NCI-H774 (cell line): ENCODE measurements around the gene ENTPD8.
"Not testable (repeated sequence)": the region's sequence is repeated elsewhere in the genome, so short reads cannot be mapped to it uniquely, and the experiment has no call there.

Experiments
- DNase-seq: peaks from one replicate; lab custom pipeline; 2025; lab: John Stamatoyannopoulos, UW

The ENTPD8 gene

DNA sequence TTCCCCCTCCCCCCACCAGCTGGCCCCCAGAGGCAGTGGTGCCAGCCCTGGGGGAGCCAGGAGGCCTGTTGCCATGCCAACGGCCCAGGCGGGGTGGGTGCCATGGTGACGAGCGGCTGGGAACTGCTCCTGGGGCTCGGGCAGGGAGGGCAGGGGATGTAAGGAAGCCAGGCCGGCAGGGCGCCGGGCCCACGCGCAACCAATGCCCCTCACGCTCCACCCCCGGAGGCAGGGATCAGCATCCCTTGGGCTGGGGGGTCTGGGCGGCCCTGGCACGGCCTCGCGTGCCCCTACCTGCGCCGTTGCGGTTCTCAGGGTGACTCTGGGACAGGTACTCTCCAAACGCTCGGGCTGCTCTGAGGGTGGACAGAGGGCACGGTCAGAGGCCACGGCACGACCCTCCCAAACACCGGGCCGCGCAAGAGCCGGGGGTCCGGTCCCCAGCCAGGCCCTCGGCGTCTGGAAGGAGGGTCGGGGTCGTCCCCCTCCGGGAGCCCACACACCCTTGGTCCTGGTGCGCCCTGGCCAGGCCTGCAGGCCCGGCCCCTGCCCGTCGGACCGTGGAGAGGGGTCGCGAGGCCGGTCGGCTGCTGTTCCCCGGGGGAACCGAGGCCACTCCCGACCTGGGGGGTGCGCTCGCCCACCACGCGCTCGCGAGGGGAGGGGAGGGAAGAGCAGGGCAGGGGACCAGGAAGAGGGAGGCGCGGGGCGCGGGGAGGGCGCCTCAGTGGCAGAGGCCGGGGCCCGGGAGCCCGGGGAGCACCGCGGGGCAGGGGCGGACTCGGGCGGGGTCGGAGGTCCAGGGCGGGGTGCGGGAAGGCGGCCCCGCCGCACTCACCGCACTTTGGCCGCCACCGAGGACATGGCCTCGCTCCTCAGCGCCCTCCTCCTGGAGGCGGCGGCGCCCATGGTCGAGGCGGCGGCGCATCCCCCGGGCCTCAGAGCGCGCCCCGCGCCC is 17.3 kb upstream of the ENTPD8 start:
- no peak for DNase-seq

DNA sequence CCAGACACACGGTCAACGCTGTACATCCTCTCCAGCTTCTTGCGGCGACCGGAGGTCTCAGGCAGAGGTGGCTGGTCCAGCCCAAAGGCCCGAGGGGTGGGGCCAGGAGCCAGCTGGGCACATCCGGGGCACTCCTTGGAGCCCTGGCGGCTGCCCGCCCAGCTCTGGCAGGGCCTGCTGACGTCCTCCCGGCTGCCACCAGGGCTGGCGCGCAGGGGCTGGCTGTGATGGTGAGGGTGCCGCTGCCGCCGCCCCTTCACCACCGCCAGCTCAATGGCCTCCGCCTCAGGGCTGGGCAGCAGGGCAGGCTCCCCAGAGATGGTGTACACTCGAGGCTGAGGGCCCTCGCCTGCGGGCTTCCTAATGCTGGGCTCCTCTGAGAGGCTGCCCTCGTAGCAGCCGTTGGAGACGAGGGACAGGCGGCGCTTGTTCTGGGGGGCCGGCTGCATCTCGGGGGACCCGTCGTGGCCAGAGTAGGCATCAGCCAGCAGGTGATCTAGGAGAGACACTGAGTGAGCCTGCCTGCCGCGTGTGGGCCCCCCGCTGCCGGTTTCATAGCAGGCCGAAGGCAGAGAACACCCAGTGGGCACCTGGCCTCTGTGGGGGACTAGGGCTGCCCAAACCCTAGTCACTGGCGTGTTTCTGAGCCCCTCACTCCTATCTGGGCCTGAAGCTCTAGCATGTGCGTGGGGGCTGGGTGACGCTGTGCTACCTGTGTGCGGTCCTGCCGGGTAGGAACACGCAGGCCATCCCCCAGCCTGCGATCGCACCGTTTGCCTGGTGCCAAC is 16.4 kb upstream of the ENTPD8 start:
- no peak for DNase-seq

DNA sequence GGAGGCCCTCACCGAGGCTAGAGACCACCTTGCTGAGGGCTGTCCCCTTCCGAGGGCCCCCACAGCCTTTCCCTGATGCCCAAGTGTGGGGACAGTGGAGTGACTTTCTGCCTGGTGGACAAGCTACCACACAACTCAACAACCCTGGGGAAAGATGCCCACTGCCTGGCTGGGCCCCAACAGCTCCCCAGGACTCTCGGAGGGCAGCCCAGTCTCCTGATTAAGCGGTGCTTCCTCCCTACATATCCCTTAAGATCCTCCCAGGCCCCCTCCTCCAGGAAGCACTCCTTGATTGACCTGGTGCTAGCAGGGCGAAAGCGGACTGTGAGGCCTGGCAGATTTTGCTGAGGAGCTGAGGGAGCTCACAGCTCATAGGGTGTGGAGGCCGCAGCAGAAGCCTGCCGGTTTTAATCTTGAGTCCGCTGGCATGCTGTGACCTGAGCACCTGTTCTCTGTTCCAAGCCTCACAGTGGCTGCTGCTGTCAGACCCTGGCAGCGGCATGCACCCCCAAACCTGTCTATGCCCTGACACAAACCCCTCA is 15.8 kb upstream of the ENTPD8 start:
- DNase-seq: no peak

DNA sequence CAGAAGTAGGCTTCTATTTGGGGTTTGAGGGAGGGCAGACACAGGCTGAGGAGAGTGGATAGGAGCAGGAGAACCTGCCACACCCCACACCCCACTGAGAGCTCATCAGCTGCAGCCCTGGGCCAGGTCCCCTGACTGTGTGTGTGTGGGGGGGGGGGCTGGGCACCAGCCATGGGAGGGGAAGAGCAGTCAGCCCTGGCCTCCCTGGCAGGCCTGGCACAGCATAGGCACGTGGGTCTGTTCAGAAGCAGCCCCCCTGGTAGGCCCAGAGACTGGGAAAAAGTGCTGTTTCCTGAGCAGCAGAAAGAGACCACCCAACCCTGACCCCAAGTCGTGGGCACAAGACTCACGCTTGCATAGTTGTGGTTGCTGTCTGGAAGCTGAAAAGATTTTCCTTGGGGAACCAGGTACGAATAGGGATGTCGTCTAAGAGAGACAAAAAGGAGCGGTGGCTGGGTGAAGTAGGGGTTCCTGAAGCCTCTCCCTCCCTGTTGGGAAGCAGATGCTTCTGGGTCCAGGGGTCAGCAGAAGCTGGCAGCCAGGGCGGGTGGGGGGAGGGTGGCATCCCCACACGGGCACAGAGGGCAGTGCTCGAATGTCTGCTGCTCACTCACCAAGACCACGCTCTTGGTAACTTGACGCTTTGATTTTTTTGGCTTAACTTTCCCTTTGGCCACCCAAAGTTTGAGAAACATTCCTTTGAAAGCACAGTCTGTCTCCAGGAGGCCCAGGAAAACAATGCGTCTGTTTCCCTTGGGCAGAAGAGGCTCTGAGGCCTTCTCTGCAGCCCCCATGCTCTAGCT is 15.1 kb upstream of the ENTPD8 start:
- DNase-seq: no peak

DNA sequence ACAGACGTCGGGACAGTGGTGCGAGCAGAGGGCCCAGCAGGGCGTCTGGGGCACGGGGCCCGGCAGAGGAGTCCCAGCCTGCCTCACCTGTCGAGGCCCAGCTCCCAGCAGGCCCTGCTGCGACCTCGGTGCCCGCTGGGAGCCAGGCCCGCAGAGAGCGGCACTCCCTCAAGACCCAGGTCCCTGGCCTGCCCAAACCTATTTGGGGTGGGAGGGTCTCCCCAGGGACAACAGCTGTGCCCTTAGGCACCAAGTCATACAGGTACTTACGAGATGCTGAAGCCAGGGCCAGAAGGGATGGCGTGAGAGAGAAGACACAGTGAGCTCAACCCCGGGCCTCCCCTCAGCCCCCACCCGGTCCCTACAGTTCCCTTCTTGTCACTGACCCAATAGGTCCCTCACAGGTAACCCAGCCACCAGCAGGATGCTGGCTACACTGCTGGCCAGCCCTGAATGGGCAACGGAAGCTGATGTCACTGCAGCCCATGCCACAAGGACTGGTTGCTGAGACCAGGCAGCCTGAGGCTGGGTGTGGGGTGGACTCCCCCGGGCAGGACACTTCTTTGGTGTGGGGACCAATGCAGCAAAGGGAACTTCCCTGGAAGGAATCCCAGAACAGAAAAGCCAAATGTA is 14.3 kb upstream of the ENTPD8 start:
- no peak for DNase-seq

DNA sequence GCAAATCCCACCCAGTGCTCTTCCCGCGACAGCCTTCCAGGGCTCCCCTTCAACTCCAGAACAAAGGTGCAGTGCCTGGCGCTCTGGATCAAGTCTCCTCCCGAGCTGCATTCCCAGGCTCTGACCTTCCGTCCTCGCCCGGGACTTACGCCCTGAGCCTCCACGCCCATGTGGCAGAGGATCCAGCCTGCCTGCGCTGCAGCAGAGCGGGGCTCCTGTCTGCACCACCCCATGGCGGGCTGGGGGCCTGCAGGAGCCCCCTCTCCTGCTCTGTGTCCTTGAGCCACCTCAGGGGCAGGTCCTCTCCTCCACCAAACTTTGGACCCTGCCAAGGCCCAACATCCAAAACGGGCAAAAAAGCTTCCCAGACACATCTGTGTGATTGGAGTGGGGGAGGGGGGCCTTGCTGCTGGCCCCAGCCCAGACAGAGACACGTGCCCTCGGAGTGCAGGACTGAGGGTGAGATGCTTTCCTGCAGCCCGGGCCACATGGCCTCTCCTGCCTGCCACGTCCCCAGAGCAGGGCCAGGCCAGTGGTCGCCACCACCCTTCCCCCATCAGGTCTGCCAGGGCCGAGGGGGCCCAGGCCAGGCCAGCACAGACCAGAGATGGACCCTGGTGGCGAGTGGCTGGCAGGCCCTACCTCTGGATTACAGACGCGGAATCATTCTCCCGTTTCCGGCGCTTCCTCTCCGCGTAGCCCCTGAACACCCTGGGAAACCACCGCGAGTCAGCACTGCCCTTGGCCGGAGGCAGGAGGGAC is 13.6 kb upstream of the ENTPD8 start:
- no peak for DNase-seq

DNA sequence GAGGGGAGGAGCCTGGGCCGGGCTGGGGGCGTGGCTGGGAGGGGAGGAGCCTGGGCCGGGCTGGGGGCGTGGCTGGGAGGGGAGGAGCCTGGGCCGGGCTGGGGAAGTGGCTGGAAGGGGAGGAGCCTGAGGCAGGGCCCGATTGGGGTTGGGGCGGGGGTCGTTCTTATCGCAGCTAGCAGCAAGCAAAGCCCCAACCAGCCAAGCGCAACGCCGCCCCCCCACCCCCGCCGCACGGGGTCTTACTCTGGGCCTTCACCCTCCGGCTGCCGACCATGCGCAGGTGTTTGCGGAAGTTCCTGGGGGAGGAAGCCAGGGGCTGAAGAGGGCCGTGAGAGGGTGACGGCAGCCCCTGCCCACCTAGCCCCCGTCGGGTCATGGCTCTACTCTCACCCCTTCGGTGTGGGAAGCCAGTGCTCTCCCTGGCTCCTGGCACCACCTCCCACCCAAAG is 13.0 kb upstream of the ENTPD8 start:
- DNase-seq: no peak

DNA sequence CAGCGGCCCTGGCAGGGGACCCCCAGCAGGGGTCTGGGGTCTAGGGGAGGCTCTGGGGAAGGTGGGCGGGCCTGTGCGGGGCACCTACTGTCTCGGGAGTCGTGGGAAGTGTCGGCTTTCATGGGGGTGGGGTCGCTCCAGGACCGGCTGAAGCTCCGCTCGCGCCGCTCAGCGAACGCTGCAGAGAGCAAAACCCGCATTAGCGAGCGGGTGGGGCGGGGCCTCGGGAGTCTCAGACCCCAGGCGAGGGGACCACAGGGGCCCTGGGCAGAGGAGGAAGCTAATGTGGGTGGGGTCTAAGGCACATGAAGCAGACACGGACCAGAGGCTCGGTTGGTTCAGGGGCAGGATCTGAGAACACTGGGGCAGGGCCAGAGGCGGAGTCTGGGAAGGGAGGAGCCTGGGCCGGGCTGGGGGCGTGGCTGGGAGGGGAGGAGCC is 12.5 kb upstream of the ENTPD8 start:
- DNase-seq: no peak

DNA sequence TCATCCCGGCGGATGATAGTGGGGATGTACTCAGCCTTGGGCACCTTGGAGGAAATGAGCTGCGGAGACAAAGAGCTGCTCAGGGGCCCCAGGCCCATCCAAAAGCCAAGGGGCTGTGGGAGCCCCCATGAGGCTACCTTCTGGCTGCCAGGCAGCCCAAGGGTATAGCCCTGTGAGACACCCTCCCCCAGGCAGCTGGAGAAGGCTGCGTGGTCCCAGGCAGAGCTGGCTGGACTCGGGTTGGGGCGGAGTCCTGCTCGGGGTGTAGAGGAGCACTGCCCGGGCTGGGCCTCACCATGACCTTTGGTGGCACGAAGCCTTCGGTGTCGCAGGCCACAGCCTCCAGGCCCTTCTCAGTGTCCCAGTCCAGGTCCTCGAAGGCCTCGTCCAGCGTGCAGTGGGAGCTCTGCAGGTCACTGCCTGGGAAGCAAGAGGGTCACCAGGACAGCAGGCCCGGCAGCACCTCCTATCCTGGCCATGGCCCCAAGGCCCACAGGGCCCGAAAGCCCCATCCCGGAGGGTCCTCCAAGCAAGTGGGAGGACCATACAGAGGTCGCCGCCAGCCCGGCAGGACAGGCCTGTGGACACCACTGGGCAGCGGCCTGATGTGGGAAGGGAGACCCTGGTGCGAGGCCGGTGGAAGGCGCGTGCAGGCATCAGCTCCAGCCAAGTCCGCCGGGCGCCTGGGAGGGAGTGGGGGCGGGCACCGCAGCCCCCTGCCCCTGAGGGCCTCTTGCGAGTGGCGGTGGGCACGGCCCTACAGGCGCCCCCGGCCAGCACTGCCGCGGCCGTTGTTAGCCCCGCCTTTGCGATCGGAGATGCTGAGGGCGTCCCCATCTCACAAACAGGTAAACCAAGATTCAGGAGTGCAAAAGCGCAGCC is 11.8 kb upstream of the ENTPD8 start:
- DNase-seq: no peak

DNA sequence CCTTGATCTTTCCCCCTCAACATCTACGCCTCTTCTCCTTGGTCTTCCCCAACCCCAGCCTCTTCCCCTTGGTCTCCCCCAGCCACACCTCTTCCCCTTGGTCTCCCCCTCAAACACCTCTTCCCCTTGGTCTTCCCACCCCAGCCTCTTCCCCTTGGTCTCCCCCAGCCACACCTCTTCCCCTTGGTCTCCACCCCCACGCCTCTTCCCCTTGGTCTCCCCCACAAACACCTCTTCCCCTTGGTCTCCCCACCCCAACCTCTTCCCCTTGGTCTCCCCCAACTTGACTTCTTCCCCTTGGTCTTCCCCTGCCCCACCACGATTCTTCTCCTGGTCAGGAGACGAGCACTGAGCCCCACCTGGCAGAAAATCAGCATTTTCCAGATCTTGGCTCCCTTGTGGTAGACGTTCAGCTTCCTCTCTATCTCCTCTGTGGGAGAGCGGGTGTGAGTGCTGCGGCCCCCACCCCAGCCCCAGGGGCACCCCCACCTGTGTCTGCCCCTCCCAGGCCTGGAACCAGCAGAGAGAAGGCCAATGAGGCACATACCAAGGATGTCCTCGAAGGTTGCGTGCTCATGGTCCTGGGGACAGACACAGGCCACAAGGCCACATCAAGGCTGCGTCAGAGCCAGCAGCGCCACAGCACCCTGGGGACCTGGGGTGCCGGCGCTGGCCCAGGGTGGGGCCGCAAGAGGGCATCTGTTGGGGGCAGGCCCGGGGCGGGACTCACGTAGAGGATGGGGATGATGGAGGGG is 11.0 kb upstream of the ENTPD8 start:
- no peak for DNase-seq

DNA sequence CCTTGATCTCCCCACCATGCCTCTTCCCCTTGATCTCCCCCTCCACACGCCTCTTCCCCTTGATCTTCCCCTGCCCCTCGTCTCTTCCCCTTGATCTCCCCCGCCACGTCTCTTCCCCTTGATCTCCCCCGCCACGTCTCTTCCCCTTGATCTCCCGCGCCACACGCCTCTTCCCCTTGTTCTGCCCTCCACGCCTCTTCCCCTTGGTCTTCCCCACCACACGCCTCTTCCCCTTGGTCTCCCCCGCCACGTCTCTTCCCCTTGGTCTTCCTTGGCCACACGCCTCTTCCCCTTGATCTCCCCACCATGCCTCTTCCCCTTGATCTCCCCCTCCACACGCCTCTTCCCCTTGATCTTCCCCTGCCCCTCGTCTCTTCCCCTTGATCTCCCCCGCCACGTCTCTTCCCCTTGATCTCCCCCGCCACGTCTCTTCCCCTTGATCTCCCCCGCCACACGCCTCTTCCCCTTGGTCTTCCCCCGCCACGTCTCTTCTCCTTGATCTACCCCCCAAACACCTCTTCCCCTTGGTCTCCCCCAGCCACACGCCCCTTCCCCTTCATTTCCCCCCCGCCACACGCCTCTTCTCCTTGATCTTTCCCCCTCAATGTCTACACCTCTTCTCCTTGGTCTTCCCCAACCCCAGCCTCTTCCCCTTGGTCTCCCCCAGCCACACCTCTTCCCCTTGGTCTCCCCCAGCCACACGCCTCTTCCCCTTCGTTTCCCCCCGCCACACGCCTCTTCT is 10.3 kb upstream of the ENTPD8 start:
- DNase-seq: not testable (repeated sequence)

DNA sequence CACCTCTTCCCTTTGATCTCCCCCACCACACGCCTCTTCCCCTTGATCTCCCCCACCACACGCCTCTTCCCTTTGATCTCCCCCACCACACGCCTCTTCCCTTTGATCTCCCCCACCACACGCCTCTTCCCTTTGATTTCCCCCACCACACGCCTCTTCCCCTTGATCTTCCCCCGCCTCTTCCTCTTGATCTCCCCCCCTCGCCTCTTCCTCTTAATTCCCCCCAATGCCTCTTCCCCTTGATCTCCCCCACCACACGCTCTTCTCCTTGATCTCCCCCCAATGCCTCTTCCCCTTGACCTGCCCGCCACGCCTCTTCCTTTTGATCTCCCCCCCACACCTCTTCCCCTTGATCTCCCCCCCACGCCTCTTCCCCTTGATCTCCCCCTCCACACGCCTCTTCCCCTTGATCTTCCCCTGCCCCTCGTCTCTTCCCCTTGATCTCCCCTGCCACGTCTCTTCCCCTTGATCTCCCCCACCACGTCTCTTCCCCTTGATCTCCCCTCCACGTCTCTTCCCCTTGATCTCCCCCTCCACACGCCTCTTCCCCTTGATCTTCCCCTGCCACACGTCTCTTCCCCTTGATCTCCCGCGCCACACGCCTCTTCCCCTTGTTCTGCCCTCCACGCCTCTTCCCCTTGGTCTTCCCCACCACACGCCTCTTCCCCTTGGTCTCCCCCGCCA is 9.5 kb upstream of the ENTPD8 start:
- not testable (repeated sequence) for DNase-seq

DNA sequence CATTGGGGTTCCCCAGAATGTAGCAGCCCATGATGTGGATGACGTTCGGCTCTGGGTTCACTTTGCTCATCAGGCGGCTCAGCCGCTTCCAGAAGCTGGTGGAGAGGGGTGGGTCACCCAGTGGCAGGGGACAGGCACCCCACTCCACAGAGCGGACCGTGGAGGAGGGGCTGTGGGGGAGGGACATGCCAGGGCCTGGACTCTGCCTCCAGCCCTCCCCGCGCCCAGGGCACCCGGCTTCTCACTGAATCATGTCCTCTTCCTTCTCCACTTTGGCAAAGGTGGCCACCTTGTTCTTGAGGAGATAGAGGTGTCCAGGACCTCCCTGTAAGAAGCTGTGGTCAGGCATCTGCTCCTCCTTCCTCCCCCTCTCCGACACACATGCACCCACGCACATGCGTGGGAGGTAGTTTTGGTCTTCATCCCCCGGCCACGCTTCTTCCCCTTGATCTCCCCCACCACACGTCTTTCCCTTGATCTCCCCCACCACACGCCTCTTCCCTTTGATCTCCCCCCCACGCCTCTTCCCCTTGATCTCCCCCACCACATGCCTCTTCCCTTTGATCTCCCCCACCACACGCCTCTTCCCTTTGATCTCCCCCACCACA is 8.9 kb upstream of the ENTPD8 start:
- DNase-seq: no peak

DNA sequence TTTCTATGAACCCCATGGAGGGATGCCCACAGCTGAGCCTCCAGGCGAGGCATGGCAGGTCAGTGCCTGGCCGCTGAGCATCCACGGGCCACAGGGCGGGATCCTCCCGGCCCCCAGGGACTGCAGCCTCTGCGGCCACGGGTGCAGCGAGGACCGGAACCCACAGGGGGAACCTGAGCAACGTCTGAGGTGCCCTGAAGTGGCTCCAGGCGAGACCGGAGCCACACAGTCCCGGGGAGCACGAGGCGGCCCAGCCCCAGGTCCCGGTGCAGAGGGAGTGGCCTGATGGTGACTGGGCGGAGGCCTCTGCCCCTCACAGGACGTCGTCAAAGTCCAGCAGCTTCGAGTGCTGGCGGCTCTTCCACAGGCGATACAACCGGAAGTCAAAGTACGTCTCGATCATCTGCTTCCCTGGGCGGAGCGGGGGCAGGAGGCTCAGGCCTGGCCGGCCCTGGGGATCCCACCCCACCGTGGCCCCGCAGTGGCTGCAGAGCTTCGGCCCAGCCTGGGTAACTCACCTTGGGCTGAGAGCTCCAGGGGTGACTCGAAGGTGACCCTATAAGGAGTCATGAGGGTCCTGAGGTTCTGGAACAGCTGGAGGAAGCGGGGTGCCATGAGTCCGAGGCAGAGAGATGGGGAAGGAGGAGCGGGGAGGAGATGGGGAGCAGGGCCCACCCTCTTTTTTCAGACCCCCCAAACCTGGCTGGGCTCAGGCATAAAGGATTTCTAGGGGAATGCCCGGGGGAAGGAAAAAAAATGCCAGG is 8.1 kb upstream of the ENTPD8 start:
- DNase-seq: no peak

DNA sequence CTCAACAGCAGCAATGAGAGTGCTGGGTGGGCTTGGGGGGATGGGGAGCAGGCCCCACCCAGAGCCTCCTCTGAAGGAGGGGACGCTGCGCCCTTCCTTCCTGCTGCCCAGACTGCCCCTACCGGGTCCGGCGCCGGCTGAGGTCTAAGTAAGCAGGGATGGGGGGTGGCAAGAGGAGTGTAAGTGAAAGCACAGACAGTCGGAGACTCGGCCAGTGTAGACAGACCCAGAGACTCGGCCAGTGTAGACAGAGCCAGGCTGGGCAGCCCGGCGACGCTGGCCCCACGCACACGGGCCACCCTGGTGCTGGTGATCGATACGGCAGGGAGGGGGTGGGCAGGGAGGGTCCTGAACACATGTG is 7.4 kb upstream of the ENTPD8 start:
- no peak for DNase-seq
